ENCODE data around the gene WDR87.

WDR87 gene

GRCh38 chr19:37902668-37903067 is 3.7 kb downstream of the WDR87 start:
- H3K4me1 ChIP-seq (ENCODE audit: control insufficient read depth, insufficient read depth, low read length): peaks cover 6% of the 10 kb centered on the region
- H3K36me3 ChIP-seq (ENCODE audit: control insufficient read depth, insufficient read depth, low read length): peaks cover 3% of the 10 kb centered on the region
- no peak overlapping the region for H3K4me3 ChIP-seq (ENCODE audit: low read depth, low read length)
- H3K9me3 ChIP-seq (ENCODE audit: control insufficient read depth, insufficient read depth, low read length): no peaks in the 10 kb centered on the region
- H3K27me3 ChIP-seq (ENCODE audit: control insufficient read depth, insufficient read depth, low read length): no peaks in the 10 kb centered on the region
- no peak overlapping the region for H3K9ac ChIP-seq (ENCODE audit: low read depth, low read length)

GRCh38 chr19:37899966-37900365 is 6.4 kb downstream of the WDR87 start:
- no peak overlapping the region for H3K9ac ChIP-seq (ENCODE audit: low read depth, low read length)
- H3K4me1 ChIP-seq (ENCODE audit: control insufficient read depth, insufficient read depth, low read length): no peaks in the 10 kb centered on the region
- no peaks in the 10 kb centered on the region for H3K36me3 ChIP-seq (ENCODE audit: control insufficient read depth, insufficient read depth, low read length)
- no peaks in the 10 kb centered on the region for H3K9me3 ChIP-seq (ENCODE audit: control insufficient read depth, insufficient read depth, low read length)
- H3K4me3 ChIP-seq (ENCODE audit: low read depth, low read length): no peak overlapping the region
- H3K27me3 ChIP-seq (ENCODE audit: control insufficient read depth, insufficient read depth, low read length): no peaks in the 10 kb centered on the region

GRCh38 chr19:37899453-37899852 is 6.9 kb downstream of the WDR87 start:
- Histone ChIP-seq H3K27me3 (ENCODE audit: control insufficient read depth, insufficient read depth, low read length) (no peaks in the 10 kb centered on the region), H3K36me3 (ENCODE audit: control insufficient read depth, insufficient read depth, low read length) (no peaks in the 10 kb centered on the region), H3K4me3 (ENCODE audit: low read depth, low read length) (no peak overlapping the region)

GRCh38 chr19:37896180-37896579 is 10.2 kb downstream of the WDR87 start:
- Histone ChIP-seq H3K4me3 (ENCODE audit: low read depth, low read length) (no peak overlapping the region), H3K36me3 (ENCODE audit: control insufficient read depth, insufficient read depth, low read length) (no peaks in the 10 kb centered on the region), H3K9ac (ENCODE audit: low read depth, low read length) (no peak overlapping the region), H3K9me3 (ENCODE audit: control insufficient read depth, insufficient read depth, low read length) (no peaks in the 10 kb centered on the region), H3K27me3 (ENCODE audit: control insufficient read depth, insufficient read depth, low read length) (no peaks in the 10 kb centered on the region), H3K4me1 (ENCODE audit: control insufficient read depth, insufficient read depth, low read length) (no peaks in the 10 kb centered on the region)

More at GRCh38 chr19:37899453-37899852, 6.9 kb downstream of the WDR87 start:
- Histone ChIP-seq H3K9me3 (ENCODE audit: control insufficient read depth, insufficient read depth, low read length) (no peaks in the 10 kb centered on the region), H3K9ac (ENCODE audit: low read depth, low read length) (no peak overlapping the region), H3K4me1 (ENCODE audit: control insufficient read depth, insufficient read depth, low read length) (no peaks in the 10 kb centered on the region)

GRCh38 chr19:37893845-37894575 is 12.4 kb downstream of the WDR87 start:
- H3K36me3 ChIP-seq (ENCODE audit: control insufficient read depth, insufficient read depth, low read length): no peaks in the 10 kb centered on the region

GRCh38 chr19:37886571-37886970 is 19.8 kb downstream of the WDR87 start:
- H3K4me1 ChIP-seq (ENCODE audit: control insufficient read depth, insufficient read depth, low read length): no peaks in the 10 kb centered on the region
- H3K27me3 ChIP-seq (ENCODE audit: control insufficient read depth, insufficient read depth, low read length): peaks cover 3% of the 10 kb centered on the region
- H3K4me3 ChIP-seq (ENCODE audit: low read depth, low read length): no peak overlapping the region
- no peaks in the 10 kb centered on the region for H3K36me3 ChIP-seq (ENCODE audit: control insufficient read depth, insufficient read depth, low read length)
- H3K9ac ChIP-seq (ENCODE audit: low read depth, low read length): no peak overlapping the region
- no peaks in the 10 kb centered on the region for H3K9me3 ChIP-seq (ENCODE audit: control insufficient read depth, insufficient read depth, low read length)

More at GRCh38 chr19:37893845-37894575, 12.4 kb downstream of the WDR87 start:
- no peaks in the 10 kb centered on the region for H3K4me1 ChIP-seq (ENCODE audit: control insufficient read depth, insufficient read depth, low read length)
- no peak overlapping the region for H3K4me3 ChIP-seq (ENCODE audit: low read depth, low read length)
- no peaks in the 10 kb centered on the region for H3K27me3 ChIP-seq (ENCODE audit: control insufficient read depth, insufficient read depth, low read length)
- no peaks in the 10 kb centered on the region for H3K9me3 ChIP-seq (ENCODE audit: control insufficient read depth, insufficient read depth, low read length)
- no peak overlapping the region for H3K9ac ChIP-seq (ENCODE audit: low read depth, low read length)

GRCh38 chr19:37885392-37885791 is 21.0 kb downstream of the WDR87 start:
- no peak overlapping the region for H3K9ac ChIP-seq (ENCODE audit: low read depth, low read length)
- no peaks in the 10 kb centered on the region for H3K9me3 ChIP-seq (ENCODE audit: control insufficient read depth, insufficient read depth, low read length)
- H3K4me3 ChIP-seq (ENCODE audit: low read depth, low read length): no peak overlapping the region
- no peaks in the 10 kb centered on the region for H3K4me1 ChIP-seq (ENCODE audit: control insufficient read depth, insufficient read depth, low read length)
- no peaks in the 10 kb centered on the region for H3K36me3 ChIP-seq (ENCODE audit: control insufficient read depth, insufficient read depth, low read length)
- peaks cover 3% of the 10 kb centered on the region for H3K27me3 ChIP-seq (ENCODE audit: control insufficient read depth, insufficient read depth, low read length)

GRCh38 chr19:37877147-37877546 is 29.2 kb downstream of the WDR87 start:
- Histone ChIP-seq H3K27me3 (ENCODE audit: control insufficient read depth, insufficient read depth, low read length) (no peaks in the 10 kb centered on the region), H3K4me1 (ENCODE audit: control insufficient read depth, insufficient read depth, low read length) (peaks cover 2% of the 10 kb centered on the region), H3K36me3 (ENCODE audit: control insufficient read depth, insufficient read depth, low read length) (no peaks in the 10 kb centered on the region), H3K4me3 (ENCODE audit: low read depth, low read length) (no peak overlapping the region), H3K9ac (ENCODE audit: low read depth, low read length) (no peak overlapping the region), H3K9me3 (ENCODE audit: control insufficient read depth, insufficient read depth, low read length) (no peaks in the 10 kb centered on the region)

- Histone ChIP-seq H3K4me3 (ENCODE audit: low read depth, low read length) (no peak overlapping the region), H3K4me1 (ENCODE audit: control insufficient read depth, insufficient read depth, low read length) (peaks cover 2% of the 10 kb centered on the region), H3K9ac (ENCODE audit: low read depth, low read length) (no peak overlapping the region), H3K36me3 (ENCODE audit: control insufficient read depth, insufficient read depth, low read length) (no peaks in the 10 kb centered on the region), H3K9me3 (ENCODE audit: control insufficient read depth, insufficient read depth, low read length) (no peaks in the 10 kb centered on the region), H3K27me3 (ENCODE audit: control insufficient read depth, insufficient read depth, low read length) (no peaks in the 10 kb centered on the region)
Observed at GRCh38 chr19:37876032-37876431, 30.4 kb downstream of the WDR87 start.

GRCh38 chr19:37874784-37875183 is 31.6 kb downstream of the WDR87 start:
- Histone ChIP-seq H3K9me3 (ENCODE audit: control insufficient read depth, insufficient read depth, low read length) (peaks cover 6% of the 10 kb centered on the region), H3K4me3 (ENCODE audit: low read depth, low read length) (no peak overlapping the region), H3K36me3 (ENCODE audit: control insufficient read depth, insufficient read depth, low read length) (no peaks in the 10 kb centered on the region), H3K9ac (ENCODE audit: low read depth, low read length) (no peak overlapping the region), H3K4me1 (ENCODE audit: control insufficient read depth, insufficient read depth, low read length) (peaks cover 2% of the 10 kb centered on the region), H3K27me3 (ENCODE audit: control insufficient read depth, insufficient read depth, low read length) (no peaks in the 10 kb centered on the region)

- Histone ChIP-seq H3K36me3 (ENCODE audit: control insufficient read depth, insufficient read depth, low read length) (no peaks in the 10 kb centered on the region), H3K9me3 (ENCODE audit: control insufficient read depth, insufficient read depth, low read length) (peaks cover 6% of the 10 kb centered on the region), H3K4me1 (ENCODE audit: control insufficient read depth, insufficient read depth, low read length) (peaks cover 2% of the 10 kb centered on the region), H3K9ac (ENCODE audit: low read depth, low read length) (no peak overlapping the region), H3K27me3 (ENCODE audit: control insufficient read depth, insufficient read depth, low read length) (no peaks in the 10 kb centered on the region), H3K4me3 (ENCODE audit: low read depth, low read length) (no peak overlapping the region)
Observed at GRCh38 chr19:37872383-37872782, 34.0 kb downstream of the WDR87 start.

- H3K9ac ChIP-seq (ENCODE audit: low read depth, low read length): no peak overlapping the region
Observed at GRCh38 chr19:37869766-37870340, 36.5 kb downstream of the WDR87 start.

More at GRCh38 chr19:37869766-37870340, 36.5 kb downstream of the WDR87 start:
- Histone ChIP-seq H3K4me3 (ENCODE audit: low read depth, low read length) (no peak overlapping the region), H3K4me1 (ENCODE audit: control insufficient read depth, insufficient read depth, low read length) (peaks cover 13% of the 10 kb centered on the region), H3K27me3 (ENCODE audit: control insufficient read depth, insufficient read depth, low read length) (no peaks in the 10 kb centered on the region), H3K9me3 (ENCODE audit: control insufficient read depth, insufficient read depth, low read length) (peaks cover 6% of the 10 kb centered on the region), H3K36me3 (ENCODE audit: control insufficient read depth, insufficient read depth, low read length) (no peaks in the 10 kb centered on the region)
